Measurements from ENCODE around the gene MICU1.
A peak's percentile ranks its signal among the peaks of the same experiment; 100 is the strongest.
"Not testable (repeated sequence)": the region's sequence is repeated elsewhere in the genome, so short reads cannot be mapped to it uniquely, and the experiment has no call there.

MICU1 gene

DNA sequence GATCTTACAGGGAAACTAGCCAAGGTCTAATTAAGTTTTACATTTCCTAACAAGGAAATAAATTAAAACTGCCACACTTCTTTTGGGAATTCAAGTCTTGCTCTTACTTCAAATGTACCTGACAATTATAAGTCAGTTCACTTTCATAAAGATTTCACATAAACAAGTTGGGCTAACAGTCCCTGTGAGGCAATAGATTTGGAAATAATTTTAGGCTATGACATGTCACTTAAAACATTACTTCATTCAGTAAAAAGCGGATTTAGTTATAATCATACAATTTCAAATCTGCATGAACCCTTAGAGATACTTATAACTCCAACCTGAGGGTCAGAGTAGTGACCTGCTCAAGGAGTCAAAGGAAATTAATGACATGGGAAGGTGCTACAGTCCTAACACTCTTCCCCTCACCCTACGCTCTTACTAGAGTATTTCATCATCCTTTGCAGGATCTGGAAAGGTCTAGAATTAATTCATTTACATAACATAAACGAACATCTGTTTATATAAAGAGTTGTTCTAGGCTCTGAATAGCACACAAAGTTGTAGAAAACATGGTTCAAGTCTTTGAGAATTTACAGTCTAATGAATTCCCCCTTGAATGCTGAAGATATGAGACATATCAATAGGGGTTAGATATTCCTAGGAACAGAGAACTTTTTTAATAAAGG lies 238.8 kb downstream of the MICU1 start:
- DNase-seq (ENCODE audit: low read depth in 2 of 2) = no peak

DNA sequence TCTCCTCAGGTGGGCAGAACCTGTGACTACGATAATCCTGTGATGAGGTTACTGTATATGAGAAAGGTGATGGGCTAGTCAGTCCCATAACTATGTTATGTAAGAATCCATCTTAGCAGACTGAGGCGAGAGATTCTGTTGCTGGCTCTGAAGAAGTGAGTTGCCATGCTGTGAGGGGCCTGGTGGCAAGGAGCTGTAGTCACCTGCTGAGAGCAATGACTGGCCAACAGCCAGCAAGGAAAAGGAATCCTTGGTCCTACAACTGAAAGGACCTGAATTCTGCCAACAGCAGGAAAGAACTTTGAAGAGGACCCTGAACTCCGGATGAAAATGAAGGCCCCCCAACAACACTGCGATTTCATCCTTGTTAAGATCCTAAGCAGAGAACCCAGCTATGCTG lies 240.2 kb downstream of the MICU1 start:
- no peak for DNase-seq (ENCODE audit: low read depth in 2 of 2)

DNA sequence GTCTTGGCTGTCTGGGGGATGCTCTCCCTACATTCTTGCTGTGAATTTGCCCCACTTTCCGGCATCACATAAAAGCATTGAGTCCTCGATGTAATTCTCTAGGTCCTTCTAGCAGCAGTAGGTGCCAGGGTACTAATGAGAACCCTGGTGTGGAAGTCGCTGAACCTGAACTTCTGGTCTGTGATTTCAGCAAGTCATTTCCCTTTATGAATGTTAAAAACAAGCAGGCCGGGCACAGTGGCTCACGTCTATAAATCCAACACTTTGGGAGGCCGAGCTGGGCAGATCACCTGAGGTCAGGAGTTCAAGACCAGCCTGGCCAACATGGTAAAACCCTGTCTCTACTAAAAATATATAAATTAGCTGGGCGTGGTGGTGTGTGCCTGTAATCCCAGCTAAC lies 240.9 kb downstream of the MICU1 start:
- DNase-seq (ENCODE audit: low read depth in 2 of 2) = not testable (repeated sequence)

- no peak for DNase-seq (ENCODE audit: low read depth in 2 of 2)
Observed at GRCh38 chr10:72379776-72380175, 246.1 kb downstream of the MICU1 start.

DNA sequence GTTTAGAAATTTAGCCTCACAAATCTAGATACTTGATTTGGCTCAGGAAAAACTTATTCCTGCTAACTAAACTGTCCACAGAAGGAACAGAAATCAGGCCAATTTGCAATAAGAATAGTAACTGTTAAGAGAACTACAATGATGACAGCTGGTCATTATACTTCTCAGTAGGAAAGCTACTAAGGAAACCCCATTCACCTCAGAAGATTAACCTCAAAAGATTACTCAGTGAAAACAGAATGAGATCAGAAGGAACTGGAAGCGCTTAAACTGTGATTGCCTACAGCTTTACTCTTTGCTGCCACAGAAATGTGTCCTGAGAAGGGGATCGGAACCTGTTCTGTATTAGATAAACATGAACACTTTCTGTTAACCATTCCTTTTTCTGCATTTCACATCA lies 246.8 kb downstream of the MICU1 start:
- DNase-seq (ENCODE audit: low read depth in 2 of 2) = no peak

- no peak for DNase-seq (ENCODE audit: low read depth in 2 of 2)
Observed at GRCh38 chr10:72375585-72375984, 250.3 kb downstream of the MICU1 start.

GRCh38 chr10:72375173-72375572 lies 250.7 kb downstream of the MICU1 start:
- no peak for DNase-seq (ENCODE audit: low read depth in 2 of 2)

DNA sequence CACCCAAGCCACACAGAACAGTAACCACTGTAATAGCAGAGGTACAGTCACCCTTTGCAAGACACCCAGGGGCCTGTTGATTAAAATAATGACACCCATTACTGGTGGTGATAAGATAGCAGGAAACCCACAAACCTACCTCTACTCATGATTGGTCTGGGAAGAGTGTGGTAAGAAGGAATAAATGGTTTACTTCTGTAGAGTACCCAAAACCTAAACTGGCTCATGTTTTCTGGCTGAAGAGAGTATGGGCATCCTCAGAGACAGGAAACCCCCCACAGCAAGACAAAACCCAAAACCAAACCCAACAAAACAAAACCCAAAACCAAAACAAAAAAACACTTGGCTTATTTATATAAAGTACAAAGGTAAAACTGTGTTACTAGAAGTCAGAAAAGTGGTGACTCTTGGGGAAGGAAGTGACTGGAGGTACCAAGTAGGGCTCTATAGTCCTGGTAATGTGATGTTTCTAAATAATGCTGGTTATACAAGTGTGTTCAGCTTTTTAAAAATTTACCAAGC lies 255.6 kb downstream of the MICU1 start:
- no peak for DNase-seq (ENCODE audit: low read depth in 2 of 2)

GRCh38 chr10:72367301-72367960 lies 258.4 kb downstream of the MICU1 start:
- DNase-seq (ENCODE audit: low read depth in 2 of 2) = no peak

DNA sequence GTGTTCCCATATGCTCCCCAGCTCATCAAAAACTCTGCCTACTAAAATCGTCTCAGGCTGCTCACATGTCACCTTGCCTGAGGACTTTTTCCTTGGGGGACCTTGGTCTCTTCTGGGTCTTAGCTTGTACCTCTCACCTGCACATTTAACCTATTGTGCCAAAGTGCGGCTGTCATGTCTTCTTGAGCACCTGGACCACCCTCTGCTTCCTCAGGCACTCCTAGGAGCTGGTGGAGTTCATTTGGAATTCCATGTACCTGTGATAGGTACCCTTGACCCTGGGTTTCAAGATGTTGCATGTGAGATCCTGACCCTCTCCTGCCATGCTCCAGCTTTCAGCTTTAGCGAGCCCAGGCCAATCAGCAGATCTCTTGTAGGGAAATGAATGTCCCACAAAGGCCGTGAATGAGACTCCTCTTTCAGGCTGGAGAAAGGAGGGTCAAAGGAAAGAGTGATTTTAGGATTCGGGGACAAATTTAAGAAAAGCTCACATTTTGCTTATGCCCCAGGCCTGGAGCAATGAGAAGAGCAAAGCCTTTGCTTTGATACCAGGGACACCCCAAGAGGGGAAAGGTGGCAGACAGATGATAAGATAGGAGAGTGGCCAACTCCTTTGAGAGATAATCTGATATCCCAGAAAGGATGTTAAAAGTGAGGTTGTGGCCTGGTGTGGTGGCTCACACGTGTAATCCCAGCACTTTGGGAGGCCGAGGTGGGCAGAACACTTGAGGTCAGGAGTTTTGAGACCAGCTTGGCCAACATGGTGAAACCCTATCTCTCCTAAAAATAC lies 260.6 kb downstream of the MICU1 start:
- no peak for DNase-seq (ENCODE audit: low read depth in 2 of 2)

GRCh38 chr10:72364239-72364777 lies 261.6 kb downstream of the MICU1 start:
- DNase-seq (ENCODE audit: low read depth in 2 of 2) = peak; percentile 59 to 63

GRCh38 chr10:72356987-72357386 lies 268.9 kb downstream of the MICU1 start:
- no peak for DNase-seq (ENCODE audit: low read depth in 2 of 2)

DNA sequence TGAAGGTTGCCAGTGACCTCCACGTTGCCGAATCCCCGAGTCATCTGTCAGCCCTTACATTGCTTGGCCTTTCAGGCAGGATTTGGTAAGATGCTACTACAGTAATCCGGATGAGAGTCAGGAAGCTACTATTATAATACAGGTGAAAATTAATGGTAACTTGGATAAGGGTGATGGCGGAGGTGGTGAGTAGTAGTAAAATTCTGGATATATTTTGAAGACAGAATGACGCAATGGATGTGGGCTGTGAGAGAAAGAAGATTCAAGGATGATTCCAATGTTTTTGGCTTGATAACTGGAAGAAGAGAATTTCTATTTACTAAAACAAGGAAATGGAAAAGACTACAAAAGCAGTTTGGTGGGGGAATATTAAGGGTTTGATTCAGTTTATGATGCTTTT lies 269.8 kb downstream of the MICU1 start:
- no peak for DNase-seq (ENCODE audit: low read depth in 2 of 2)

DNA sequence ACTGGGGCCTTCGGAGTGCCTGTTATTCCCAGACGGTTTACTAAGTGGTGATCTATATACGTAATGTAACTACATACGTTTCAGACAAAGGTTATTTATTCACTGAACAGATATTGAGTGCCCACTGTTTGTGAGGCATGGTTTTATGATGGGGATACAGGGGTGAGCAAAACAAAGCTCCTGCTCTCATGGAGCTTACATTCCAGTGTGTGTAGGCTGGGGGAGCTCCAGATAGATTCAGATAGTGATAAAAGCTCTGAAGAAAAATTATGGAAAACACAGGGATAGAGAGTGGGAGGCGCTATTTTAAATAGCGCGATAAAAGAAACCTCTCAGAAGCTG lies 270.7 kb downstream of the MICU1 start:
- no peak for DNase-seq (ENCODE audit: low read depth in 2 of 2)

DNA sequence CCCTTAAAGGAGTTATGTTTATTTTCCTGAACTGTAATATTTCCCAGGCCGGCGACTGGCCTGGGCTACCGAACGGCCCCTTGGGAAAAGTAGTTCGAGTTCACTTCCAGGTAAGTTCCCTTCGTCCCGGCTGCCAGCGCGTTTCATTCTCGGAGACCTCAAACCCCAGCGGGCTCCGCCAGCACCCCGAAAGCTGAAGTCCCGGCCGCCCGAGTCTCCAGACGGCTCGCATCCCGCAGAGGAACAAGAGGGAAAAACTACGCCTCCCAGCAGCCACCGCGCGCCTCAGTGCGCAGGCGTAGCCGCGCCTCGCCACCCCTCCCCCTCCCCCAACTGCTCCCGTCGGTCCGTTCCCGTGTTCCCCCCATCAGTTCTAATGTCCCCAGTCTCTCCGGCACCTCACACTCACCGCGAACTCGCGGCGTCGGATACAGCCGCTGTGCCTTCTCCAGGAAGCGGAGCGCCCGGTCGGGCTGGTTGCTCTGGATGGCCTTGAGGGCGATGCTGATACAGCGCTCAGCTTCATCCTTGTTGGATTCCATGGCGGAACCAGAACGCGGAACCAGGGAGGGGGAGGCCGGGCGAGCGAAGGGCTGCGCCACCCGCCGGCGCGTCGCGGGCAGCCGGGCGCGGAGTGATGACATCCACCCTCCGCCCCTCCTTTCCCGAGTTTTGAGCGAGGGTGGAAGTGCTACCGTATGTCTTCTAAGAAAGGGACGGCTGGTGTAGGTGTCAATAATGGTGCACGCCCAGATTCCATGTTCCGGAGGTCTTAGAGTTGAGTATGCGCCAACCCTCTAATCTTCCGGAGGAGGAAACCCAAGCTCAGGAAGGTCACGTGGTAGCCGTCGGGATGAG lies 271.3 kb downstream of the MICU1 start, which contains the start of gene DNAJB12:
DNAJB12 (minus strand) TSS at position 564 of the 858 bp plus-strand sequence; CDS start at position 542, 22 bp downstream.
- DNase-seq (ENCODE audit: low read depth in 2 of 2) = peak; percentile 77 to 80

DNA sequence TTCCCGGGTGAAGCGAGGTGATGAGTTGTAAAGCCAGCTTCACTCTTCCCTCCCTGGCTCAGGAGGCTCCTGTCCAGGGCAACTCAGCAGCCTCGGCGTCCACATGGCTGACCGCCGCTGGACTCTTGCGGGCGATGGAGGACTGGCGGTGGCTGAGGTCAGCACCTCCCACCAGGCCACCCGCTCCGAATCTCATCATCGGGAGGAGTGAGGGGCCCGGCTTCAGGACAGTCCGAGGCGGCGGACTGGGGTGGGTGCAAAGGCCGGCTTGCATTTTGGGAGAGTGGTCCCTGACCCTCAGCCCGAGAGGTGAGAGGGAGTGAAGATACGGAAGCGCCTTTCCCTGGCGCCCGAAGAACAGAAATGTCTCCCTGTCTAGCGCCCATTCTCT lies 271.9 kb downstream of the MICU1 start:
- DNase-seq (ENCODE audit: low read depth in 2 of 2) = no peak

GRCh38 chr10:72353028-72353964 lies 272.6 kb downstream of the MICU1 start:
- no peak for DNase-seq (ENCODE audit: low read depth in 2 of 2)

- DNase-seq (ENCODE audit: low read depth in 2 of 2) = no peak
Observed at GRCh38 chr10:72351479-72351878, 274.4 kb downstream of the MICU1 start.

DNA sequence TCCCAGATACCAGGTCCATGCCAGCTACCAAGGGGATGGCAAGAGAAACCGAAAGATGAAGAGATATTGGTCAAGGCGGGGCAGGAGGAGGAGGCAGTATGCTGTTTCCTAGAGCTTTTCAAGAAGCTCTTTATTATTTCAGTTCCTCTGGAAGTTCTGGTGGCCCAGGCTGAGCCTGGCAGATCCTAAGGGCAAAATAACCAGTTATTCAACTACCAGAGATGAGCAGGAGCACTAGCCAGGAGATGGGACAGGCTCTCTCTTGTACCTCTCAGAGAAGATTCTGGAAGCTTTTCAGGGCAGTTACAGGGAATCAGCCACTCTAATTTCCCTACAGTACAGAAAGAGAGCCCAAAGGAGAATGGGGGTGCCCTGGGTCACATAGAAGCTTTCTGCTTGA lies 276.4 kb downstream of the MICU1 start:
- DNase-seq (ENCODE audit: low read depth in 2 of 2) = no peak

GRCh38 chr10:72348282-72348681 lies 277.6 kb downstream of the MICU1 start:
- no peak for DNase-seq (ENCODE audit: low read depth in 2 of 2)
